Mesenchymal stem cell (in vitro differentiated cells and primary cell): ENCODE data around the gene TAF4.

Experiments
- DNase-seq: peaks from one replicate; pipeline ENCODE4 v3.0.0-alpha.2; 2013
- H2AFZ ChIP-seq: one replicate; pipeline ENCODE4 v1.6.1; 2013; ENCODE audit warnings: low read depth, mild to moderate bottlenecking, control low read depth, inconsistent platforms, low read length, moderate library complexity
- H2AK5ac ChIP-seq: 2 replicates; pipeline ENCODE4 v1.6.1; 2013; ENCODE audit warnings: low read length, moderate library complexity, mild to moderate bottlenecking, inconsistent platforms; ENCODE audit not compliant: severe bottlenecking
- H2BK120ac ChIP-seq: one replicate; pipeline ENCODE4 v1.6.1; 2013; ENCODE audit warnings: low read depth, mild to moderate bottlenecking, inconsistent platforms, low read length, moderate library complexity
- H2BK12ac ChIP-seq, 2 experiments: one replicate each; pipeline ENCODE4 v1.6.1; 2013; ENCODE audit warnings: inconsistent platforms in 2 of 2, low read length in 2 of 2, mild to moderate bottlenecking in 2 of 2, moderate library complexity in 2 of 2, control low read depth in 1 of 2
- H2BK15ac ChIP-seq: one replicate; pipeline ENCODE4 v1.6.1; 2013; ENCODE audit warnings: mild to moderate bottlenecking, low read depth, inconsistent platforms; ENCODE audit not compliant: poor library complexity, severe bottlenecking
- H2BK5ac ChIP-seq: 2 replicates; pipeline ENCODE4 v1.6.1; 2013; ENCODE audit warnings: low read depth, mild to moderate bottlenecking, low read length, control low read depth, inconsistent platforms; ENCODE audit not compliant: poor library complexity, severe bottlenecking
- H3K14ac ChIP-seq, 2 experiments: one replicate each; pipeline ENCODE4 v1.6.1; 2013; ENCODE audit warnings: inconsistent platforms in 2 of 2, low read length in 2 of 2, control low read depth in 1 of 2, mild to moderate bottlenecking in 1 of 2, moderate library complexity in 1 of 2
- H3K18ac ChIP-seq, 2 experiments: one replicate each; pipeline ENCODE4 v1.6.1; 2013; ENCODE audit warnings: inconsistent platforms in 2 of 2, low read length in 2 of 2, control low read depth in 1 of 2, low read depth in 1 of 2, mild to moderate bottlenecking in 1 of 2
- H3K23ac ChIP-seq, 2 experiments: one replicate each; pipeline ENCODE4 v1.6.1; 2013; ENCODE audit warnings: inconsistent platforms in 2 of 2, low read length in 2 of 2, mild to moderate bottlenecking in 2 of 2, moderate library complexity in 2 of 2, control low read depth in 1 of 2
- H3K27ac ChIP-seq: 2 replicates; pipeline ENCODE4 v1.5.1; 2013; ENCODE audit warnings: mild to moderate bottlenecking, moderate library complexity, low read length, control low read depth, inconsistent platforms; ENCODE audit not compliant: poor library complexity, severe bottlenecking
- H3K27me3 ChIP-seq, 2 experiments: 2 replicates each; pipeline versions ENCODE4 v1.6.1 to v1.7.0; 2013; ENCODE audit warnings: low read length in 2 of 2, mild to moderate bottlenecking in 2 of 2, moderate library complexity in 2 of 2, control low read depth in 1 of 2, inconsistent platforms in 1 of 2; ENCODE audit not compliant: control insufficient read depth in 1 of 2, insufficient read depth in 1 of 2
- H3K36me3 ChIP-seq, 2 experiments: 2 replicates each; pipeline versions ENCODE4 v1.6.1 to v1.7.0; 2013; ENCODE audit warnings: low read length in 2 of 2, control low read depth in 1 of 2, inconsistent platforms in 1 of 2, low read depth in 1 of 2, mild to moderate bottlenecking in 1 of 2; ENCODE audit not compliant: insufficient read depth in 2 of 2, control insufficient read depth in 1 of 2
- H3K4ac ChIP-seq, 2 experiments: one replicate each; pipeline ENCODE4 v1.6.1; 2013; ENCODE audit warnings: inconsistent platforms in 2 of 2, low read length in 2 of 2, mild to moderate bottlenecking in 2 of 2, moderate library complexity in 2 of 2, control low read depth in 1 of 2, low read depth in 1 of 2
- H3K4me1 ChIP-seq: 2 replicates; pipeline ENCODE4 v1.6.1; 2013; ENCODE audit warnings: low read depth, low read length, control low read depth; ENCODE audit not compliant: control insufficient read depth, insufficient read depth
- H3K4me2 ChIP-seq: 2 replicates; pipeline ENCODE4 v1.6.1; 2013; ENCODE audit warnings: low read length, mild to moderate bottlenecking, inconsistent platforms; ENCODE audit not compliant: poor library complexity, severe bottlenecking
- H3K4me3 ChIP-seq, 2 experiments: 2 replicates each; pipeline versions ENCODE4 v1.5.1 to v1.7.0; 2013; ENCODE audit warnings: low read length in 2 of 2, mild to moderate bottlenecking in 2 of 2, control low read depth in 1 of 2, low read depth in 1 of 2; ENCODE audit not compliant: insufficient read depth in 1 of 2
- H3K79me1 ChIP-seq: replicated peaks from 2 replicates; pipeline ENCODE4 v1.6.1; 2013; ENCODE audit warnings: mild to moderate bottlenecking, control low read depth, low read length, inconsistent platforms; ENCODE audit not compliant: poor library complexity, severe bottlenecking
- H3K9ac ChIP-seq: 2 replicates; pipeline ENCODE4 v1.7.0; 2013; ENCODE audit warnings: mild to moderate bottlenecking, low read length, moderate library complexity
- H3K9me3 ChIP-seq: 2 replicates; pipeline ENCODE4 v1.7.0; 2013; ENCODE audit warnings: mild to moderate bottlenecking, low read length; ENCODE audit not compliant: control insufficient read depth
- H4K8ac ChIP-seq: one replicate; pipeline ENCODE4 v1.6.1; 2013; ENCODE audit warnings: inconsistent platforms, mild to moderate bottlenecking, low read length, moderate library complexity
- H4K91ac ChIP-seq: one replicate; pipeline ENCODE4 v1.6.1; 2013; ENCODE audit warnings: mild to moderate bottlenecking, low read length, inconsistent platforms
- WGBS: methylation state at CpG from one replicate; pipeline ENCODE4 v1.1.7; 2013; ENCODE audit warnings: mixed read lengths; 5-methylcytosine and 5-hydroxymethylcytosine counted together

Gene TAF4

DNA sequence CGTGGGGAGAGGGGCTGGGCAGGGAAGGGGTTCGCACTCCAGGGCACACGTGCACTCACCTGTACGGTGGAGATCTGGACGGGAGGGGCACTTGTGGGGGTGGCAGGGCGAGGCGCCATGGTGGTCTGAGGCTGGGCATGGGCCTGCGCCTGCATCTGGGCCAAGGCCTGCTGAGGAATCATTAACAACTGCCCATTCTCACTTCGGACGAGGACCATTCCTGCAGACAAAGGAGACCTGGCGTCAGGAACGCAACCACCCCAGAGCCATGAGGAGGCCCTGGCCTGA is 51.2 kb downstream of the TAF4 start:
- H2BK12ac ChIP-seq: no peak overlapping the region
- WGBS: 93% methylated on average over 12 of the region's 12 CpGs
- H4K91ac ChIP-seq: no peak overlapping the region
- no peak overlapping the region for H3K27ac ChIP-seq
- H3K4me1 ChIP-seq: peaks cover 5% of the 10 kb centered on the region
- H2AK5ac ChIP-seq: no peak overlapping the region
- no peak overlapping the region for H2BK15ac ChIP-seq
- no peaks in the 10 kb centered on the region for H3K9me3 ChIP-seq
- H2BK120ac ChIP-seq: no peak overlapping the region
- no peak overlapping the region for H3K4me3 ChIP-seq
- H2BK5ac ChIP-seq: no peak overlapping the region
- peaks cover 24 to 40% of the 10 kb centered on the region in 2 experiments for H3K36me3 ChIP-seq
- no peak overlapping the region for H4K8ac ChIP-seq
- no peak overlapping the region for H2AFZ ChIP-seq
- no peak overlapping the region for H3K14ac ChIP-seq
- H3K4me2 ChIP-seq: no peak overlapping the region
- H3K23ac ChIP-seq: no peak overlapping the region
- peaks cover 59% of the 10 kb centered on the region for H3K79me1 ChIP-seq
- no peaks in the 10 kb centered on the region for H3K27me3 ChIP-seq
- no peak overlapping the region for H3K4ac ChIP-seq
- DNase-seq: no peak
- no peak overlapping the region for H3K9ac ChIP-seq
- no peak overlapping the region for H3K18ac ChIP-seq

DNA sequence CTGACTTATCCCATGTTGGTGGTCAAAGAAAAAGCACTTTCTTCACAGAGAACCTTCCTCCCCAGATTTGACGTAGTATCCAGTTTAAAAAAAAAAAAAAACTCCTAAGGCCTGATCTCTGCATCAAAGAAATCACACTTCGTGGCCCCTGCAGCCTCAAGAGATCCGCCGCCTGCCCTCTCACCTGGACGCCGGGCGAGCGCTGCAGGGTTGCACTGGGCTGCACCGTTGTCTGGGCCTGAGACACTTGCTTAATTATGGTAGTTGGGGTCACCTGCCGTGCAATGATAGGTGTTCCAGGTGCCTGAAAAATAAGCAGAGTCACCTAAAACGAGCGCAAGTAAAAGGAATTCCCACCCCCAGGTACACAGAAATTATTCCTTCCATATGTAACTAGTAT is 53.0 kb downstream of the TAF4 start:
- H2BK15ac ChIP-seq: no peak overlapping the region
- H3K27ac ChIP-seq: no peak overlapping the region
- no peak overlapping the region for H3K18ac ChIP-seq
- H2AK5ac ChIP-seq: no peak overlapping the region
- H2AFZ ChIP-seq: no peak overlapping the region
- no peak overlapping the region for H3K4ac ChIP-seq
- H3K36me3 ChIP-seq: peaks cover 40 to 56% of the 10 kb centered on the region in 2 experiments
- H3K4me2 ChIP-seq: no peak overlapping the region
- H4K8ac ChIP-seq: no peak overlapping the region
- H3K9me3 ChIP-seq: no peaks in the 10 kb centered on the region
- H3K23ac ChIP-seq: no peak overlapping the region
- H3K79me1 ChIP-seq: peaks cover 55% of the 10 kb centered on the region
- H3K14ac ChIP-seq: no peak overlapping the region
- H2BK12ac ChIP-seq: no peak overlapping the region
- no peak overlapping the region for H3K9ac ChIP-seq
- H4K91ac ChIP-seq: no peak overlapping the region
- no peak for DNase-seq
- no peak overlapping the region for H3K4me3 ChIP-seq
- peaks cover 3% of the 10 kb centered on the region for H3K4me1 ChIP-seq
- 97% methylated on average over 12 of the region's 12 CpGs for WGBS
- no peaks in the 10 kb centered on the region for H3K27me3 ChIP-seq
- H2BK120ac ChIP-seq: no peak overlapping the region
- no peak overlapping the region for H2BK5ac ChIP-seq

DNA sequence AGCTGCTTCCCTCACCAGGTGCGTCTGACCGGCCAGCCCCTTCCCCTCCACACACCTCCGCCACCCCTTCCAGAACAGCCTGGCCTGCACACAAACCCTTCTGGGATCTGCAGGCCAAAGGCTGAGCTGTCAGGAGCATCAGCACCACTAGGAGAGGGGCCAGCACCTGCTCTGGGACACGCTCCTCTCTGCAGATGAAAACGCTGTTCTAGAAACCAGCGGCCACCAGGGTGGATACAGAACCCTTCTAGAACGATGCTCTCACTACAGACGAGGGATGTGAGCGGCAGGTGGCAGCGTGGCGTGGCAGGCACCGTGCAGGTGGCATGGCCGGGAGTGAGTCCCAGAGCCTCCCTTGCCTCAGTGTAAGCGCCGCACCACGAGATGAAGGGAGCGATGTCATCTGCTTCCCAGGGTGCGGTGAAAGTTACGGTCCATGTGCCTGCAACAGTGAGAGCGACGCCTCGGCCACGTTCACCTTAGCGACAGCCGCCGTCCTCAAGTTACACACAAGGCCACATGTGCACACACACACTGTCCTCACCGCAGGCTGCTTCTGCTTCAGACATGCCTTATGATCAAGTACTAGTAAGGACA is 53.6 kb downstream of the TAF4 start:
- no peak overlapping the region for H3K27ac ChIP-seq
- DNase-seq: no peak
- H4K8ac ChIP-seq: no peak overlapping the region
- H3K36me3 ChIP-seq: peaks cover 46 to 62% of the 10 kb centered on the region in 2 experiments
- H2BK15ac ChIP-seq: no peak overlapping the region
- no peak overlapping the region for H2BK120ac ChIP-seq
- no peak overlapping the region for H3K14ac ChIP-seq
- no peaks in the 10 kb centered on the region for H3K27me3 ChIP-seq
- no peak overlapping the region for H3K23ac ChIP-seq
- peak overlapping the region; percentile 64 for H4K91ac ChIP-seq
- no peak overlapping the region for H2AFZ ChIP-seq
- no peak overlapping the region for H3K18ac ChIP-seq
- H2AK5ac ChIP-seq: no peak overlapping the region
- H3K4me2 ChIP-seq: no peak overlapping the region
- peaks cover 55% of the 10 kb centered on the region for H3K79me1 ChIP-seq
- H2BK12ac ChIP-seq: no peak overlapping the region
- no peak overlapping the region for H3K4ac ChIP-seq
- no peak overlapping the region for H2BK5ac ChIP-seq
- peaks cover 3% of the 10 kb centered on the region for H3K4me1 ChIP-seq
- WGBS: 97% methylated on average over 26 of the region's 27 CpGs
- no peak overlapping the region for H3K4me3 ChIP-seq
- H3K9me3 ChIP-seq: no peaks in the 10 kb centered on the region
- no peak overlapping the region for H3K9ac ChIP-seq

DNA sequence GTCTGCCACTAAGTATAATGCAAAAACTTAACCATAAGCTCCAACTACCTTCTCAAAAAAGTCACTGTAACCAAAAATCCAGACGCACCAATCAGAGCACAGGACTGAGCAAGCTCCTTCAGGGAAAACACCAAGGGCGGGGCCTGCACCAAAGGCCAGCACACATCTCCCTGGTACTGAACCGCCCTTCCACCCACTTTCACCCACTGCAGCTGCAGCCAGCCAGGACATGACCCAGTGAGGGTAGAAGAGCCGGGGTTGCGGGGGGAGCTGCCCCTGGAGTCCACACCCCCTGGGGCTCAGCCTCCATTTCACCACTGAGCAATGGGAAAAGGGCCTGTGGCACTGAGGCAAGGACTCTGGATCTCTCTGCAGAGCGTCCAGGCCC is 54.3 kb downstream of the TAF4 start:
- Histone ChIP-seq H3K79me1 (peaks cover 50% of the 10 kb centered on the region), H4K91ac (no peak overlapping the region), H3K27ac (no peak overlapping the region), H3K14ac (no peak overlapping the region), H3K18ac (no peak overlapping the region), H3K4me1 (peaks cover 3% of the 10 kb centered on the region), H3K4me2 (no peak overlapping the region), H3K36me3 (peaks cover 52 to 66% of the 10 kb centered on the region in 2 experiments), H2AFZ (no peak overlapping the region), H3K23ac (no peak overlapping the region), H3K9ac (peak overlapping the region; percentile 51), H3K27me3 (no peaks in the 10 kb centered on the region), H2BK5ac (no peak overlapping the region), H2BK15ac (no peak overlapping the region), H3K4me3 (no peak overlapping the region), H3K4ac (no peak overlapping the region), H4K8ac (no peak overlapping the region), H3K9me3 (no peaks in the 10 kb centered on the region), H2BK12ac (no peak overlapping the region), H2BK120ac (no peak overlapping the region), H2AK5ac (no peak overlapping the region)
- DNase-seq: no peak
- 91% methylated on average over 6 of the region's 6 CpGs for WGBS
